Liver (tissue), 9 donors: ENCODE data around the gene BPIFB3. TPM values are rescaled to one million over a fixed set of nuclear protein-coding genes. Genes with fewer than 3 reads are reported as not detected.

Experiments
- DNase-seq: peaks from one replicate; pipeline ENCODE4 v3.0.0-alpha.2; 2017; ENCODE audit warnings: low spot score
- H3K27ac ChIP-seq, 2 donors: one replicate each; pipeline ENCODE4 v1.7.0; 2013; ENCODE audit warnings: inconsistent platforms in 2 of 2, low read length in 2 of 2, control low read depth in 1 of 2, low read depth in 1 of 2, mild to moderate bottlenecking in 1 of 2
- H3K27me3 ChIP-seq, 4 donors: one replicate each; pipeline versions ENCODE4 v1.6.1 to v1.7.0; 2013; ENCODE audit warnings: low read length in 3 of 4, inconsistent platforms in 1 of 4, mild to moderate bottlenecking in 1 of 4, moderate library complexity in 1 of 4; ENCODE audit not compliant: control insufficient read depth in 4 of 4, insufficient read depth in 4 of 4
- H3K36me3 ChIP-seq, 4 donors: one replicate each; pipeline versions ENCODE4 v1.6.1 to v1.7.0; 2013; ENCODE audit warnings: low read length in 3 of 4, mild to moderate bottlenecking in 3 of 4, low read depth in 1 of 4, moderate library complexity in 1 of 4; ENCODE audit not compliant: control insufficient read depth in 4 of 4, insufficient read depth in 3 of 4
- H3K4me1 ChIP-seq, 4 donors: one replicate each; pipeline versions ENCODE4 v1.6.1 to v1.7.0; 2013; ENCODE audit warnings: low read length in 3 of 4, mild to moderate bottlenecking in 3 of 4, moderate library complexity in 1 of 4; ENCODE audit not compliant: control insufficient read depth in 4 of 4, insufficient read depth in 4 of 4
- H3K4me3 ChIP-seq, 3 donors: one replicate each; pipeline versions ENCODE4 v1.6.1 to v1.7.0; 2013; ENCODE audit warnings: low read length in 3 of 3, control low read depth in 1 of 3, low read depth in 1 of 3, mild to moderate bottlenecking in 1 of 3
- H3K9ac ChIP-seq, 2 donors: one replicate each; pipeline ENCODE4 v1.7.0; 2013; ENCODE audit warnings: low read length in 2 of 2, mild to moderate bottlenecking in 2 of 2, moderate library complexity in 2 of 2, control low read depth in 1 of 2, low read depth in 1 of 2
- H3K9me3 ChIP-seq, 4 donors: one replicate each; pipeline versions ENCODE4 v1.6.1 to v1.7.0; 2013; ENCODE audit warnings: low read length in 3 of 4; ENCODE audit not compliant: control insufficient read depth in 4 of 4
- CTCF ChIP-seq: fragments of 150-350 bp; IDR thresholded peaks from 2 replicates; pipeline ENCODE4 v1.5.1; 2017; ENCODE audit warnings: improper control_type of control experiment, low read depth, low read length; ENCODE audit not compliant: missing input control
- EGR1 ChIP-seq, 2 donors: IDR thresholded peaks; 2 replicates each; pipeline ENCODE4 v1.6.1; 2016 to 2018; ENCODE audit warnings: antibody characterized with exemption in 2 of 2, low read depth in 2 of 2
- FOXA1 ChIP-seq: IDR thresholded peaks from 2 replicates; pipeline ENCODE4 v1.6.1; 2016; ENCODE audit warnings: antibody characterized with exemption
- FOXA2 ChIP-seq: IDR thresholded peaks from 2 replicates; pipeline ENCODE4 v1.6.1; 2016; ENCODE audit warnings: antibody characterized with exemption
- GABPA ChIP-seq, 2 donors: IDR thresholded peaks in 1 of 2; conservative IDR thresholded peaks in 1 of 2; 2 replicates each; pipeline ENCODE4 v1.6.1; 2016; ENCODE audit warnings: antibody characterized with exemption in 2 of 2, mild to moderate bottlenecking in 1 of 2, moderate library complexity in 1 of 2
- HNF4A ChIP-seq, 2 donors: conservative IDR thresholded peaks; 2 replicates each; pipeline ENCODE4 v1.6.1; 2016; ENCODE audit warnings: antibody characterized with exemption in 2 of 2, mild to moderate bottlenecking in 2 of 2
- HNF4G ChIP-seq: IDR thresholded peaks from 2 replicates; pipeline ENCODE4 v1.6.1; 2016; ENCODE audit warnings: antibody characterized with exemption
- JUND ChIP-seq, 2 donors: IDR thresholded peaks; 2 replicates each; pipeline ENCODE4 v1.6.1; 2016; ENCODE audit warnings: antibody characterized with exemption in 2 of 2
- NR2F2 ChIP-seq: IDR thresholded peaks from 2 replicates; pipeline ENCODE4 v1.6.1; 2016; ENCODE audit warnings: antibody characterized with exemption
- RAD21 ChIP-seq, 2 donors: IDR thresholded peaks; 2 replicates each; pipeline ENCODE4 v1.6.1; 2016; ENCODE audit warnings: antibody characterized with exemption in 2 of 2, mild to moderate bottlenecking in 2 of 2
- REST ChIP-seq: IDR thresholded peaks from 2 replicates; pipeline ENCODE4 v1.6.1; 2016; ENCODE audit warnings: antibody characterized with exemption, mild to moderate bottlenecking
- RXRA ChIP-seq, 2 donors: IDR thresholded peaks; 2 replicates each; pipeline ENCODE4 v1.6.1; 2017 to 2018; ENCODE audit warnings: antibody characterized with exemption in 2 of 2, mild to moderate bottlenecking in 1 of 2
- SP1 ChIP-seq: IDR thresholded peaks from 2 replicates; pipeline ENCODE4 v1.6.1; 2018; ENCODE audit warnings: antibody characterized with exemption, mild to moderate bottlenecking
- TAF1 ChIP-seq: conservative IDR thresholded peaks from 2 replicates; pipeline ENCODE4 v1.6.1; 2016; ENCODE audit warnings: antibody characterized with exemption, mild to moderate bottlenecking
- YY1 ChIP-seq: IDR thresholded peaks from 2 replicates; pipeline ENCODE4 v1.6.1; 2016; ENCODE audit warnings: antibody characterized with exemption, mild to moderate bottlenecking
- WGBS: extraction: QIAGEN DNeasy Blood & Tissue Kit; methylation state at CpG from one replicate; pipeline ENCODE4 v1.1.7; 2013; 5-methylcytosine and 5-hydroxymethylcytosine counted together
- polyA plus RNA-seq, 2 donors: library from polyadenylated mRNA; stranded (reverse) in 1 of 2; unstranded in 1 of 2; fragments of 200-250 nt in 1 of 2; fragments of >200 nt in 1 of 2; fragmentation: Nextera tagmentation in 1 of 2; extraction: Ambion mirVana in 1 of 2; gene quantifications; one replicate each; pipeline versions ENCODE4 v1.2.1 to v1.2.3, GENCODE V29; 2013 to 2015
- total RNA-seq, 2 donors: library from RNA; depleted of rRNA; stranded (reverse); fragments of >200 nt; gene quantifications; one replicate each; pipeline ENCODE4 v1.2.3, GENCODE V29; 2014
- TF ChIP-seq, protein P1 (sequence below): IDR thresholded peaks from 2 replicates; pipeline ENCODE4 v1.6.1; 2016; ENCODE audit warnings: antibody characterized with exemption
- TF ChIP-seq, protein P2 (sequence below): IDR thresholded peaks from 2 replicates; pipeline ENCODE4 v1.6.1; 2016; ENCODE audit warnings: antibody characterized with exemption
- TF ChIP-seq, protein P3 (sequence below): IDR thresholded peaks from 2 replicates; pipeline ENCODE4 v1.6.1; 2016; ENCODE audit warnings: antibody characterized with exemption
- donor health status: healthy.
- donor health status: healthy.
- donor health status: healthy.
- donor health status: healthy.
- donor health status: healthy.

BPIFB3 gene
- total and polyA plus RNA-seq, 4 donors = not detected

DNA sequence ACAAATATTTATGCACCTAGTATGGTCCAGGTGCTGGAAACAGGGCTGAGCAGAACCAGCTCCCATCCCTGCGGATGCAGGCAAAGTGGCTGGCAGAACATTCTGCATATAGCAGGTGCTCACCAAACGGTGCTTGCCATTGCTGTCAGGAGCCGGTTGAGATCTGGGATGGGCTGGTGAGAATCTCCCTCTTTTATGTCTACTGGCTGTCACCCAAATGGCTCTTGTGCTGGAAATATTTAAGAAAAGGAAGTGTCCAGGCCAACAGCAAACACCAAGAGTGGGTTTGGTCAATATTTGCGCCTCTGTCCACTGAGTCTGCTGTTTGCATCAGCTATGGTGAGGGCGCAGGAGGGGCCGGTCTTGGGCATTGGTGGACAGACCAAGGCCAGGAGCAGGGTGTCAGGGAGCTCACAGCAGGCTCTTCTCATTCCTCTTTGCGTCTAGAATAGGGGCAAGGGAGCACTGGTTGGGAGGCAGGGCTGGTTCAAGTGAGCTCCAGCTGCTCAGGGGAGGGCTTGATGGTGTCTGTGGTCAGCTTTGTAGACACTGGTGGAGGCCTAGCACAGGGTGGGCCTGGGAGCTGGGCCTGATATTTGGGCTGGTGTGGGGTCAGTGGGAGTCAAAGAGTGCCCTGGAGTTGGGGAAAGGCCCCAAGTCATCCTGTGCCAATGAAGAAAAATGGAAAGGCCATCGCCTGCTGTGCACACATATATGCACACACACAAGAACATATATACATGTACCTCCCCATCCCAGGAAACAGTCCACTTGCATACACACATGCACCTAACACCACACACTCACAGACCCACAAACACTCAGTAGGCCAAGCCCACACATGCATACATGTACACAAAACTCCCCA lies 47.6 kb upstream of the BPIFB3 start:
- H3K36me3 ChIP-seq = no peaks in the 10 kb centered on the region
- TF ChIP-seq NR2F2 (no peak), HNF4G (no peak), GABPA (IDR thresholded peaks at IDR 0.05 in 1 of 2, conservative IDR thresholded peaks at IDR 0.05 in 1 of 2) (no peak), SP1 (no peak), JUND (IDR thresholded peaks at IDR 0.05) (no peak), EGR1 (IDR thresholded peaks at IDR 0.05; ENCODE audit: low read depth in 2 of 2) (no peak), RXRA (IDR thresholded peaks at IDR 0.05) (no peak), FOXA2 (no peak), FOXA1 (no peak), TAF1 (no peak), REST (no peak), YY1 (no peak), CTCF (no peak), RAD21 (IDR thresholded peaks at IDR 0.05) (no peak), HNF4A (conservative IDR thresholded peaks at IDR 0.05) (no peak)
- TF ChIP-seq, protein P1, sequence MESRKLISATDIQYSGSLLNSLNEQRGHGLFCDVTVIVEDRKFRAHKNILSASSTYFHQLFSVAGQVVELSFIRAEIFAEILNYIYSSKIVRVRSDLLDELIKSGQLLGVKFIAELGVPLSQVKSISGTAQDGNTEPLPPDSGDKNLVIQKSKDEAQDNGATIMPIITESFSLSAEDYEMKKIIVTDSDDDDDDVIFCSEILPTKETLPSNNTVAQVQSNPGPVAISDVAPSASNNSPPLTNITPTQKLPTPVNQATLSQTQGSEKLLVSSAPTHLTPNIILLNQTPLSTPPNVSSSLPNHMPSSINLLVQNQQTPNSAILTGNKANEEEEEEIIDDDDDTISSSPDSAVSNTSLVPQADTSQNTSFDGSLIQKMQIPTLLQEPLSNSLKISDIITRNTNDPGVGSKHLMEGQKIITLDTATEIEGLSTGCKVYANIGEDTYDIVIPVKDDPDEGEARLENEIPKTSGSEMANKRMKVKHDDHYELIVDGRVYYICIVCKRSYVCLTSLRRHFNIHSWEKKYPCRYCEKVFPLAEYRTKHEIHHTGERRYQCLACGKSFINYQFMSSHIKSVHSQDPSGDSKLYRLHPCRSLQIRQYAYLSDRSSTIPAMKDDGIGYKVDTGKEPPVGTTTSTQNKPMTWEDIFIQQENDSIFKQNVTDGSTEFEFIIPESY = no peak
- TF ChIP-seq, protein P2, sequence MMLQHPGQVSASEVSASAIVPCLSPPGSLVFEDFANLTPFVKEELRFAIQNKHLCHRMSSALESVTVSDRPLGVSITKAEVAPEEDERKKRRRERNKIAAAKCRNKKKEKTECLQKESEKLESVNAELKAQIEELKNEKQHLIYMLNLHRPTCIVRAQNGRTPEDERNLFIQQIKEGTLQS = no peak
- TF ChIP-seq, protein P3, sequence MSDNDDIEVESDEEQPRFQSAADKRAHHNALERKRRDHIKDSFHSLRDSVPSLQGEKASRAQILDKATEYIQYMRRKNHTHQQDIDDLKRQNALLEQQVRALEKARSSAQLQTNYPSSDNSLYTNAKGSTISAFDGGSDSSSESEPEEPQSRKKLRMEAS = no peak
- H3K9me3 ChIP-seq = peaks cover 0 to 2% (median 0%) of the 10 kb centered on the region in 4 donors
- WGBS = 86% methylated on average over 8 of the region's 8 CpGs
- DNase-seq = no peak
- H3K27ac ChIP-seq = no peak overlapping the region
- H3K4me1 ChIP-seq = peaks cover 0 to 7% (median 1%) of the 10 kb centered on the region in 4 donors
- H3K9ac ChIP-seq = no peak overlapping the region
- no peak overlapping the region for H3K4me3 ChIP-seq
- no peaks in the 10 kb centered on the region for H3K27me3 ChIP-seq
